ENCODE data around the gene PPP4R2. TPM values are rescaled to one million over a fixed set of nuclear protein-coding genes. Genes with fewer than 3 reads are reported as not detected.

PPP4R2 gene
- total RNA-seq, 3 donors from 2014 or later: 34.6 to 71.4 (median 49.2) TPM

GRCh38 chr3:72969766-72970165, 26.8 kb upstream of the PPP4R2 start:
- H3K27me3 ChIP-seq: no peaks in the 10 kb centered on the region
- no peak for DNase-seq (ENCODE audit: low spot score in 2 of 2)
- H3K27ac ChIP-seq: no peak overlapping the region
- TF ChIP-seq POLR2AphosphoS5 (IDR thresholded peaks at IDR 0.05) (no peak), POLR2A (IDR thresholded peaks at IDR 0.05) (no peak), CTCF (IDR thresholded peaks at IDR 0.05) (no peak)
- no peak overlapping the region for H3K4me3 ChIP-seq
- no peaks in the 10 kb centered on the region for H3K9me3 ChIP-seq
- no peaks in the 10 kb centered on the region for H3K36me3 ChIP-seq
- no peaks in the 10 kb centered on the region for H3K4me1 ChIP-seq
- intact Hi-C loops (cut with DNase I; ENCODE audit: low total_unique reads): no loop called here

- DNase-seq (ENCODE audit: low spot score in 2 of 2): no peak
- intact Hi-C loops (cut with DNase I; ENCODE audit: low total_unique reads): no loop called here
- no peaks in the 10 kb centered on the region for H3K36me3 ChIP-seq
- H3K4me1 ChIP-seq: no peaks in the 10 kb centered on the region
- no peaks in the 10 kb centered on the region for H3K9me3 ChIP-seq
- TF ChIP-seq POLR2AphosphoS5 (IDR thresholded peaks at IDR 0.05) (no peak), POLR2A (IDR thresholded peaks at IDR 0.05) (no peak), CTCF (IDR thresholded peaks at IDR 0.05) (no peak)
- no peaks in the 10 kb centered on the region for H3K27me3 ChIP-seq
- no peak overlapping the region for H3K27ac ChIP-seq
- no peak overlapping the region for H3K4me3 ChIP-seq
Observed at GRCh38 chr3:72970942-72971341, 25.7 kb upstream of the PPP4R2 start.

- no peaks in the 10 kb centered on the region for H3K27me3 ChIP-seq
- H3K9me3 ChIP-seq: no peaks in the 10 kb centered on the region
- no peaks in the 10 kb centered on the region for H3K4me1 ChIP-seq
- intact Hi-C loops (cut with DNase I; ENCODE audit: low total_unique reads): no loop called here
- no peak overlapping the region for H3K27ac ChIP-seq
- no peak overlapping the region for H3K4me3 ChIP-seq
- no peak for TF ChIP-seq POLR2AphosphoS5 (IDR thresholded peaks at IDR 0.05)
- no peak for TF ChIP-seq CTCF (IDR thresholded peaks at IDR 0.05)
- no peak for TF ChIP-seq POLR2A (IDR thresholded peaks at IDR 0.05)
- DNase-seq (ENCODE audit: low spot score in 2 of 2): no peak
- H3K36me3 ChIP-seq: no peaks in the 10 kb centered on the region
Observed at GRCh38 chr3:72972706-72973030, 23.9 kb upstream of the PPP4R2 start.

DNA sequence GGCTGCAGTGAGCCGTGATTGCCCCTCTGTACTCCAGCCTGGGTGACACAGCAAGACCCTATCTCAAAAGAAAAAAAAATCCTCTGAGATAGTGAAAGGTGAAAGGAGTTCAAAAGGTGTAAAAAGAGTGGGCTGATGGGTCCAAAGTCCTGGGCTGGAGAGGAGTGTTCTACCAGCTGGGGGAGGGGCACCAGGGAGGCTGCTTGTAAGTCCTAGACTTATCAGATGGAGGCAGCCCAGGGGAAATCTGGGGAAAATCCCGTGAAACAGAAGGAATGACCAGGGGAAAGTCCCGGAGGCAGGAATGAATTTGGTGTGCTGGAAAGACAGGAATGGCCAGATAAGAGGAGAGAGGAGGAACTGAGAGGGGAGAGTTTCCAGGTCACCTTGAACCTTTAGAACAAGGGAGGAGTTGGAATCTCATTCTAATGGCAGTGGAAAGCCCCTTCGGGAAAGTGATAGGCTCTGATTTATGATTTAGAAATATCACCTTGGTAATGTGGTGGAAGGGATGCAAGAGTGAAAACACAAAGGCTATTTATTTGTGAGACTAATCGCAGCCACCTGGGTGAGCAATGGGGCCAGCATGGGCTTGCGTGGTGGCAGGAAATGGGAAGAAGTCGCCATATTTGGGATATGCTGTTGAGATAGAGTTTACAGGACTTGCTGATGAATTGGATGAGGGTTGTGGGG, 23.4 kb upstream of the PPP4R2 start:
- Histone ChIP-seq H3K27ac (no peak overlapping the region), H3K27me3 (no peaks in the 10 kb centered on the region), H3K9me3 (no peaks in the 10 kb centered on the region), H3K4me1 (no peaks in the 10 kb centered on the region), H3K36me3 (no peaks in the 10 kb centered on the region), H3K4me3 (no peak overlapping the region)
- no peak for DNase-seq (ENCODE audit: low spot score in 2 of 2)
- intact Hi-C loops (cut with DNase I; ENCODE audit: low total_unique reads): no loop called here
- no peak for TF ChIP-seq POLR2A (IDR thresholded peaks at IDR 0.05)
- TF ChIP-seq POLR2AphosphoS5 (IDR thresholded peaks at IDR 0.05): no peak
- TF ChIP-seq CTCF (IDR thresholded peaks at IDR 0.05): no peak

DNA sequence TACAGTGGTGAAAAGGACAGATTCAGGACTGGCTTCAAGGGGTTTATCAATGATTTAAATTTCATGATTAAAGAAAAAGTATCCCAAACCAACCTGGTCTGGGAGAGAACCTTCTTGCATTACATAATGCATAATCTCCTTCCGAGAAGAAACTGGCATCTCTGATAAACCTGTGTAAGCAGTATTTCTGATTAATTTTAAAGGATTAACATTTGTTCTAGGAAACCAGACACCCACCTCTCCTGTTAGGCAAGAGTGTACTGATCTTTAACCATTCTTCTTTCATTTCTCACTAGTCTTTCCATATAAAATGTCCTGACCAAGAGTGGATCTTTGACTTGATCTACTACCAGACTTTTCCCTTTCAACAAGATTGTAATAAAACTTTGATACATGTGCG, 22.8 kb upstream of the PPP4R2 start:
- Histone ChIP-seq H3K27me3 (no peaks in the 10 kb centered on the region), H3K27ac (no peak overlapping the region), H3K4me3 (no peak overlapping the region), H3K36me3 (no peaks in the 10 kb centered on the region), H3K4me1 (no peaks in the 10 kb centered on the region), H3K9me3 (no peaks in the 10 kb centered on the region)
- TF ChIP-seq POLR2A (IDR thresholded peaks at IDR 0.05): no peak
- no peak for TF ChIP-seq POLR2AphosphoS5 (IDR thresholded peaks at IDR 0.05)
- TF ChIP-seq CTCF (IDR thresholded peaks at IDR 0.05): no peak
- intact Hi-C loops (cut with DNase I; ENCODE audit: low total_unique reads): no loop called here
- no peak for DNase-seq (ENCODE audit: low spot score in 2 of 2)

Data from breast epithelium (tissue), 4 donors.